Kasumi-1 (cell line): Measurements from ENCODE around the gene SHROOM2.

Experiments
- DNase-seq, 2 experiments: peaks; one replicate each; lab custom pipeline; 2025; lab: John Stamatoyannopoulos, UW

The SHROOM2 gene

GRCh38 chrX:9864011-9864410 is 77.8 kb downstream of the SHROOM2 start:
- peak; percentile 19 to 31 for DNase-seq

DNA sequence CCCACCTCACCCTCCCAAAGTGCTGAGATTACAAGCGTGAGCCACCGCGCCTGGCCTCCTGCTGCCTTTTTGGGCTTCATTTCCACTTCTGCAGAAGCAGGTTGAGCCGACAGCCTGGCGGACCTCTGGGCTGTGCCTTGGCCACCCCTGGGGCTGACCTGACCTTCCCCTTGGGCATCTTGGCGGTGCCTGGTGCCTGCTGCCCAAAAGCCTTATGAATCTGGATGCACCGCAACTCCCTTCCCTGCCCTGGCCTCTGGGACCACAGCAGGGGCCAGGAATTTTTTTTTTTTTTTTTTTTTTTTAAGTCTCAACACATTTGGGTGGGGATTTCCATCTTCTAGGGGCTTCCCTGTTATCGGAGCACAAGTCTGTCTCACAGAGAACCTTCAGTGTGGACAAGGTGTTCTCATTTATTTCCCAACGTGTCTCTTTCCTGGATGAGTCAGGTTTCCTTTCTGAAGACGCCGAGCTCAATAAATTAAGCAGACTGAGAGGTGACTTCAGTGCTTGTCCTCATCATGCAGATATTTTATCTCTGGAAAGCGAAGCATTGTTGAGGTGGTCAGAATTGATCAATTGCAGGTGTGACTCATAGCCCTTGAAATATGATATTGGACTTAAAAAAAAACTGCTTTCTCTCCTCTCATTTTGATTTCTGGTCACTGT is 79.7 kb downstream of the SHROOM2 start:
- no peak for DNase-seq

DNA sequence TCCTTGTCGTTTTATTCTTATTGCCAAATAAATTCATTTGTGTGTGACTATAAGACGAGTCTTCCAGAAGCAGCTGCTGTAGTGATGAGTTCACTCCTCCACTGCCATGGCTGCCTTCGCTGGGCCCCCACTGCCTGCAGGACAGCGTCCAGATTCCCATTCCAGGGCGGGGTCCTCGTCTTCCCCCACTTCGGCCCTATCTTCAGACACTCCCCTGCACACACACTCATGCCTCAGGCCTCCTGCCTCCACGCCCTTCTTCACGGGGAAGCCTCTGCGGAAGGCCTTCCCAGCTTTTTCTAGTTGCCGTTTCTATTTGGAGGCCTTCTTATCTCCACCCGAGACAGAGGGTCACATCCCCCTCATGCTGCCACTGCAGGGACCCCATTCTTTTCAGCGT is 80.4 kb downstream of the SHROOM2 start:
- DNase-seq: no peak

- peak; percentile 28 to 56 for DNase-seq
These were observed 81.0 kb downstream of the SHROOM2 start for GRCh38 chrX:9867226-9867625.

DNA sequence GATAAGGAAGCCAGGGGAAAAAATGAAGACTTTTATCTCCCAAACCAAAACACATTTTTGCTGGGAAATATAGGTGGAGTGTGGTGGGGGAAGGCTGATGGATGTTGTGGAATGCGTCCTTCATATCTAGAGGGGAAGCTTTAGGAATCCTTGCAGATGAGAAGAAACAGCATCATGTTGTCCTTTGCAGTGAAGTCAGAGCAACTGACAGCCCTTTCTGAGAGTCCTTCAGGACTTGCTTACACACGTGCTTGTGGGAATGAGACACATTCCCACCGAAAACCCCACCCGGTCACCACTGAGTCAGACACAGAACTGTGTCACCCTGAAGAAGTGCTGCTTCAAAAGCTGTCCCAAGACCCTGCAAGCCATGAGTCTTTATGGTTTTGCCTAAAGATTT is 81.5 kb downstream of the SHROOM2 start:
- DNase-seq: no peak

DNA sequence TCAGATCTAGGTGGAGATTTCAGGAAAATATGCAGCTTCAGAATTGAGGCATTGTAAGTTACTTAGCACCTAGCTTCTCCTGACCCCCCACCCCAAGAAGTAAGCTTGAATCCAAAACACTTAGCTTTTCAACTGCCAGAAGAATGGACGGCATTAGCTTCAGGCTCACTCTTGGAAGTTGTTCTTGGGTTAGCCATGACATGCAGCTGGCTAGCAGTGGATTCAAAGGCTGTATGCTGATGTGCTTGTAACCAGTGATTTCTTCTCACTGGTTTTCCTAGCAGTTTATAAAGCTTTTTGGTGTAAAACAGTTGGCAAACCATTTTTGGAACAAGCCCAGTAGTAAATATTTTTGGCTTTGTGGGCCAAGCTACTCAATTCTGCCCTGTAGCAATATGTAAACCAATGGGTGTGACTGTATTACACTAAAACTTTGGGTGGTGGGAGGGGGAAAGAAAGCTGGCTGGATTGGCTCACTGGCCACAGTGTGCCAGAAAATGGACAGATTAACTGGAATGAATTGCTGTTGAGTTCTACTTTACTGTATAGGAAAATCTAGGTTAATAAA is 85.6 kb downstream of the SHROOM2 start:
- no peak for DNase-seq

- no peak for DNase-seq
These were observed 87.1 kb downstream of the SHROOM2 start for GRCh38 chrX:9873360-9873759.

GRCh38 chrX:9873952-9874351 is 87.7 kb downstream of the SHROOM2 start:
- peak; percentile 32 to 34 for DNase-seq

DNA sequence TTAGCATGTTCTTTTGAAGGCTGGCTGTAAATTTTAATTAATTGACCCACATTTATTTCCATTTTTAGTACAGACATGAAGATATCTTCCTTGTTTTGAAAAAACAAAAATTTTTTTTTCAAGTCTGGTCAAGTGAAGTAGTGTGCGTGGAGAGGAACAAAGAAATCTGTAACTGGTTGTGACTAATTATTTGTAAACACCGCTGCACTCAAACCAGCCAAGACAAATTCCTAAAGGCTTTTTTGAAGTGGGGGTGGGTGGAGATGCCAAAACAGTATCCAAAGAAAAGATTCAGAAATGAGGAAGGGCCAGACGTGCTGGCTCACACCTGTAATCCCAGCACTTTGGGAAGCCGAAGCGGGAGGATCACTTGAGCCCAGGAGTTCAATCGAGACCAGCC is 88.3 kb downstream of the SHROOM2 start:
- DNase-seq: no peak

DNA sequence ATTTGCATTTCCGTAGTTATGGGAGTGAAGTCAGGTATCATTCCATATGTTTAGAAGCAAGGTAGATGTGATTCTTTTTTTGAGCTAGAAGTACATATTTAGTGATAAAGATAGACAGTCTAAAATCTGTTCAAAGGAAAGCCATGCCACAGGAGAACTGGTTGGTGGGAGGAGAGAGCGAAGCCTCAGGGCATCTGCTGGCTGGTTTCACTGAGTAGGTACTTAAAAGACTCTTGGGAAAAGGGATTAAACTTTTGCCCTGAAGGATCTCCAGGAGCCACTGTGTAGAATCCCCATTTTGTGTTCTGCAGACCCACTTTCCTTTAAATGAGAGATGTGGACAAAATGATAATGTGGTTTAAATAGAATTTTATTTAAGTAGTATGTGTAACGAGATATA is 89.6 kb downstream of the SHROOM2 start:
- no peak for DNase-seq

- DNase-seq: no peak
These were observed 90.0 kb downstream of the SHROOM2 start for GRCh38 chrX:9876201-9876600.

DNA sequence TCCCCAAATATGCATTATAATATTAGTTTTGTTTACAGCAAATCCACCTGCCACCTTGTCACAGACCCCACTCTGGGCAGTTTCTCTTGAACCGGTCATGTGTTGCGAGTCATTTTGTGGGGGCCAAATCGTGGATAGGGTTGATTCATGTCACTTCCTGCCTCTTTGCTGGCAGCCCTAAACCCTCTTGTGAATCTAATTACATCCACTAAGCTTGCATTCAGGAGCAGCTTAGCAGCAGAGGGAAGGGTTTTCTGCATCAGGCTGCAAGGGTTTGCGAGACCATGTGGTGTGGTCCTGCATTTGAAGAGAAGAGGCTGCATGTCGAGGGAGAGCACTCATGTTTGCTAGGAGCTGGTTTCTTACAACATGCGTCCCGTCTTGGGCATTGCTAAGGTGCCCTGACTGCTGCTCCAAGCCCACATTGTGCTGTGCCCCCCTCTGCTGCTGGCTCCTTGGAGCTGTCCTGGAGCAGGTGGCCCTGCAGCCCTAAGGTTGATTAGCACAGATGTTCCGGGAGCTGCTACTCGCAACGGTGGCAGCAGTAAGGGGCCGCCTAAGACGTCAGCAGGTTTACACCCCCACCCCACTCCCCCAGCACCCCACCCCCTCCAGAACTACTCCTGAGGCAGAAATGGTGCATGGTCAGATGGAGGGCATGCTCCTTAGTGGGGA is 92.1 kb downstream of the SHROOM2 start:
- no peak for DNase-seq

- no peak for DNase-seq
These were observed 94.0 kb downstream of the SHROOM2 start for GRCh38 chrX:9880237-9880636.

GRCh38 chrX:9880870-9881269 is 94.6 kb downstream of the SHROOM2 start:
- no peak for DNase-seq

- no peak for DNase-seq
These were observed 96.6 kb downstream of the SHROOM2 start for GRCh38 chrX:9882669-9883446.

DNA sequence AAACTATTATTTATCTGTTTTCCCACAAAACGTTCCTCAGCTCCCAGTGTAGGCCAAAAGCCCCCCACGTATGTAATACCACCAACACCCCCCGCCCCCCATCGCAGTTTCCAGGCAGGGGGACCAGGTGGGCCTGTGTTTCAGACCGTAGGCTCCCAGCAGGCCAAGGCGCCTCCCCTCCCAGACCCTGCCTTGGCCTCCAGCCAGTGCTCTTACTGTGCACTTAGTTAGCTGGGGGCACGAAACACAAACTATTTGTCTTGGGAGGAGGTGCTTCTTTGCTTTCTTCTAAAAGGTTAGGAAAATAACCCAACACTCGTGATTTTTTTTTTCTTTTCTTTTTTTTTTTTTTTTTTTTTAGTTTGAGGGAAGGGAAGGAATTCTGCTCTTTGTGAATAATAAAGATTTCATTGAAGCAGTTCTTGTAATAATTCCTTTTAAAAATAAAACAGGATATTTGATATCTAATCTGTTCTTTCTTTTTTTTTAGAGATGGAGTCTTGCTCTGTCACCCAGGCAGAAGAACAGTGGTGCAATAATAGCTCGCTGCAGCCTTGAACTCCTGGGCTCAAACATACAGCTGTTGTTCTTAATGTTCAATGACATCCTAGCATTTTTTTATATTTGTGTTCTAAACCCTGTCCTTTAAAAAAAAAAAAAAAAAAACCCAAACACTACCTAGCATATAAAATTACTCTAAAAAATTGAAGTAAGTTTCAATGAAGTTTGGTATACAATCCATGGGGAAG is 98.0 kb downstream of the SHROOM2 start:
- DNase-seq: no peak

- DNase-seq: peak; percentile 25 to 46
These were observed 98.9 kb downstream of the SHROOM2 start for GRCh38 chrX:9885150-9885549.

- DNase-seq: no peak
These were observed 101.5 kb downstream of the SHROOM2 start for GRCh38 chrX:9887659-9888297.

DNA sequence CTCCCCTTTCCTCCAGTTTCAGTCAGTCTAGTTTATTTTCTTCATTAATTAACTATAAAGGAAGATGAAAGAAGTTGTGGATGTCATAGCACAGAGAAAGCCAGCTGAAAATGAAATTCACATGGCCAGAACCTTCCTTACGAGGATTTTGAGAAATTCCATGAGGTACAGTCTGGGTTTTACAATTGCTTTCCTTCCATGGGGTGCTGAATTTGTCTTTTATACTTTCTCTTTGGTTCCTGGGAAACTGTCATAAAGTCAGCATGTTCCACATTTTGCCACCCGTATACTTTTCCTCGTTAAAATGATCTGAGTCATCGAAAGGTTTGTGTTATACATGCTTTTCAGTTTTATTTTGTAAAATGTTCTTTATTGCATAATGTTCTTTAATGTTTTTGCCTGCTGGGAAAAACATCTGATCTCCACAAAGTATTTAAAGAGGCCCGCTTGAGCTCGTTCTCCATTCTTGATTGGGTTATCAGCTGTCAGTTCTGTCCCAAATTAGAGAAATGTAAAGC is 102.8 kb downstream of the SHROOM2 start:
- no peak for DNase-seq

DNA sequence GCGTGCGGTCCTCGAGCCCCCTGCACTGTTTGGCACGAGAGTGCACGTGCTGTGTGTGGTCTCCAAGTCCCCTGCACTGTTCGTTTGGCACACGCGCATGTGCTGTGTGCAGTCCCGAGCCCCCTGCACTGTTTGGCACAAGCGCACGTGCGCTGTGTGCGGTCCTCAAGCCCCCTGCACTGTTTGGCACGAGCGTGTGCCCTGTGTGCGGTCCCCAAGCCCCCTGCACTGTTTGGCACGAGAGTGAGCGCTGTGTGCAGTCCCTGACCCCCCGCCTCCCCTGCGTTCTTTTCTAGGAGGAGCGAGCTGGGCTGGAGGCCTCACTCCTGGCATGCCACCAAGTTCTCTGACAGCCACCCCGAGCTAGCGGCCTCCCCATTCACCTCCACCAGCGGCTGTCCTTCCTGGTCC is 104.5 kb downstream of the SHROOM2 start:
- no peak for DNase-seq

DNA sequence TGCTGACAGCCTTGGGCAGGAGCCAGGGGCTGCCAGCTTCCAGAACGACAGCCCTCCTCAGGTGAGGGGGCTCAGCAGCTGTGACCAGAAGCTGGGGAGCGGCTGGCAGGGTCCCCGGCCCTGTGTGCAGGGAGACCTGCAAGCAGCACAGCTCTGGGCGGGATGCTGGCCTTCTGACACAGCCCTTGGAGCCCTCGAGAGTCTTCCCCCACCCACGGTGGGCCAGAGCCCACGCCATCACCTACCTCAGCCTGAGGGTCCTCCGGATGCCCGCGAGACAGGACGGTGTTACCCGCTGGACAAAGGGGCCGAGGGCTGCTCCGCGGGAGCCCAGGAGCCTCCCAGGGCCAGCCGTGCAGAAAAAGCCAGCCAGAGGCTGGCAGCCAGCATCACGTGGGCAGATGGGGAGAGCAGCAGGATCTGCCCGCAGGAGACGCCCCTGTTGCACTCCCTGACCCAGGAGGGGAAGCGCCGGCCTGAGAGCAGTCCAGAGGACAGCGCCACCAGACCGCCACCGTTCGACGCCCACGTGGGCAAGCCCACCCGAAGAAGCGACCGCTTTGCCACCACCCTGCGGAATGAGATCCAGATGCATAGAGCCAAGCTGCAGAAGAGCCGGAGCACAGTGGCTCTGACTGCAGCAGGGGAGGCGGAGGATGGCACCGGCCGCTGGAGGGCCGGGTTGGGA is 109.1 kb downstream of the SHROOM2 start:
- DNase-seq: no peak
